ENCODE measurements around the gene ZNF813. TPM values are rescaled to one million over a fixed set of nuclear protein-coding genes. Genes with fewer than 3 reads are reported as not detected.
A peak's percentile ranks its signal among the peaks of the same experiment; 100 is the strongest.
"Not testable (repeated sequence)": the region's sequence is repeated elsewhere in the genome, so short reads cannot be mapped to it uniquely, and the experiment has no call there.

Gene ZNF813
- 1.9 and 2.6 TPM in 2 replicates for polyA plus RNA-seq
- 8.3 and 10.7 TPM in 2 replicates for polyA minus RNA-seq

- H3K9me3 ChIP-seq (ENCODE audit: low read length), result no peaks in the 10 kb centered on the region
- H3F3A ChIP-seq (ENCODE audit: insufficient read depth, low read length, poor library complexity, severe bottlenecking), result no peaks in the 10 kb centered on the region
- TF ChIP-seq TAF1 (IDR thresholded peaks at IDR 0.05; ENCODE audit: low read depth) (no peak), REST (IDR thresholded peaks at IDR 0.05; ENCODE audit: borderline replicate concordance) (no peak), POLR2AphosphoS5 (IDR thresholded peaks at IDR 0.05) (peak; percentile 66), RAD21 (conservative IDR thresholded peaks at IDR 0.05) (no peak), EP300 (conservative IDR thresholded peaks at IDR 0.05; ENCODE audit: poor library complexity, severe bottlenecking) (peak; percentile 31), CTCF (IDR thresholded peaks at IDR 0.05; ENCODE audit: poor library complexity, severe bottlenecking) (no peak), EZH2 (IDR thresholded peaks at IDR 0.05; ENCODE audit: borderline replicate concordance, insufficient read depth, low read length, poor library complexity, severe bottlenecking) (no peak), MXI1 (conservative IDR thresholded peaks at IDR 0.05; ENCODE audit: poor library complexity, severe bottlenecking) (peak; percentile 77), SMC3 (conservative IDR thresholded peaks at IDR 0.05; ENCODE audit: poor library complexity) (peak; percentile 39)
These were observed at the start of gene ZNF813 for GRCh38 chr19:53467485-53468262. TSS of gene ZNF813 (plus strand) at chr19:53467733. CDS start at chr19:53483823, 16,090 bp downstream.

DNA sequence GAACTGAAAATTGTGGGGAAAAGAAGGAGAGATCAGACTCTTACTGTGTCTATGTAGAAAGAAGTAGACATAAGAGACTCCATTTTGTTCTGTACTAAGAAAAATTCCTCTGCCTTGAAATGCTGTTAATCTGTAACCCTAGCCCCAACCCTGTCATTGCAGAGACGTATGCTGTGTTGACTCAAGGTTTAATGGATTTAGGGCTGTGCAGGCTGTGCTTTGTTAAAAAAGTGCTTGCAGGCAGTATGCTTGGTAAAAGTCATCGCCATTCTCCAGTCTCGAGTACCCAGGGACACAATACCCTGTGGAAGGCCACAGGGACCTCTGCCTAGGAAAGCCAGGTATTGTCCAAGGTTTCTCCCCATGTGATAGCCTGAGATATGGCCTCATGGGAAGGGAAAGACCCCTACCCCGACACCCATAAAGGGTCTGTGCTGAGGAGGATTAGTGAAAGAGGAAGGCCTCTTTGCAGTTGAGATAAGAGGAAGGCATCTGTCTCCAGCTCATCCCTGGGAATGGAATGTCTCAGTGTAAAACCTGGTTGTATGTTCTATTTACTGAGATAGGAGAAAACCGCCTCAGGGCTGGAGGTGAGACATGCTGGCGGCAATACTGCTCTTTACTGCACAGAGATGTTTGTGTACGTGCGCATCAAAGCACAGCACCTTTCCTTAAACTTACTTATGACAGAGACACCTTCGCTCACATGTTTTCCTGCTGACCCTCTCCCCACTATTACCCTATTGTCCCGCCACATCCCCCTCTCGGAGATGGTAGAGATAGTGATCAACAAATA, 46.8 kb upstream of the ZNF813 start:
- not testable (repeated sequence) for H3K4me3 ChIP-seq (ENCODE audit: low read length); H3K4me2 ChIP-seq (ENCODE audit: low read length); H4K20me1 ChIP-seq (ENCODE audit: insufficient read depth); H3K27ac ChIP-seq (ENCODE audit: low read length); H3K9me3 ChIP-seq (ENCODE audit: low read length); H3K27me3 ChIP-seq (ENCODE audit: insufficient read depth, low read depth, low read length); H3K9ac ChIP-seq (ENCODE audit: low read length); H3K36me3 ChIP-seq (ENCODE audit: insufficient read depth, low read length); H3K9me2 ChIP-seq (ENCODE audit: insufficient read depth, low read length); H3K79me2 ChIP-seq (replicated peaks; ENCODE audit: insufficient read depth, low read length); H3F3A ChIP-seq (ENCODE audit: insufficient read depth, low read length, poor library complexity, severe bottlenecking); H2AFZ ChIP-seq (ENCODE audit: low read depth, low read length)

More at GRCh38 chr19:53467485-53468262, at the start of gene ZNF813:
- Histone ChIP-seq H3K27ac (ENCODE audit: low read length) (peak within 1 kb of the TSS; percentile 72), H3K36me3 (ENCODE audit: insufficient read depth, low read length) (no peaks in the 10 kb centered on the region), H3K9me2 (ENCODE audit: insufficient read depth, low read length) (no peaks in the 10 kb centered on the region), H3K79me2 (replicated peaks; ENCODE audit: insufficient read depth, low read length) (no peaks in the 10 kb centered on the region), H2AFZ (ENCODE audit: low read depth, low read length) (peak within 1 kb of the TSS; percentile 71), H3K27me3 (ENCODE audit: insufficient read depth, low read depth, low read length) (no peaks in the 10 kb centered on the region), H4K20me1 (ENCODE audit: insufficient read depth) (no peaks in the 10 kb centered on the region), H3K4me2 (ENCODE audit: low read length) (peak within 1 kb of the TSS; percentile 55), H3K4me3 (ENCODE audit: low read length) (peak within 1 kb of the TSS; percentile 79), H3K9ac (ENCODE audit: low read length) (peak within 1 kb of the TSS; percentile 75)
